Naive B cell (primary cell): ENCODE data around the gene SLC12A7. TPM values are rescaled to one million over a fixed set of nuclear protein-coding genes. Genes with fewer than 3 reads are reported as not detected.
"Not testable (repeated sequence)": the region's sequence is repeated elsewhere in the genome, so short reads cannot be mapped to it uniquely, and the experiment has no call there.

ENCODE experiments used
- ATAC-seq, 2 donors: fragments of 150-1000 bp; cut with Tn5 transposase; 2 replicates each; pipeline ENCODE4 v1.10.0; 2021; ENCODE audit warnings: low read depth in 2 of 2, mild to moderate bottlenecking in 2 of 2, moderate library complexity in 2 of 2
- DNase-seq: peaks from one replicate; pipeline ENCODE4 v3.0.0; 2022
- H3K27ac Mint-ChIP-seq, 6 donors: one replicate each; pipeline ENCODE4 v1.8.0; 2020 to 2022; ENCODE audit warnings: mild to moderate bottlenecking in 6 of 6, mixed read lengths in 6 of 6, moderate library complexity in 5 of 6, inconsistent platforms in 2 of 6
- H3K27me3 Mint-ChIP-seq, 3 donors: one replicate each; pipeline ENCODE4 v1.8.0; 2021 to 2022; ENCODE audit warnings: mixed read lengths in 3 of 3, mild to moderate bottlenecking in 1 of 3
- H3K36me3 Mint-ChIP-seq, 2 donors: one replicate each; pipeline ENCODE4 v1.8.0; 2020 to 2022; ENCODE audit warnings: mixed read lengths in 2 of 2, inconsistent platforms in 1 of 2, mild to moderate bottlenecking in 1 of 2
- H3K4me1 Mint-ChIP-seq, 3 donors: one replicate each; pipeline ENCODE4 v1.8.0; 2020 to 2022; ENCODE audit warnings: mixed read lengths in 3 of 3, inconsistent platforms in 1 of 3, mild to moderate bottlenecking in 1 of 3, moderate library complexity in 1 of 3
- H3K4me3 Mint-ChIP-seq, 8 donors: one replicate each; pipeline ENCODE4 v1.8.0; 2020 to 2022; ENCODE audit warnings: mild to moderate bottlenecking in 8 of 8, mixed read lengths in 8 of 8, moderate library complexity in 8 of 8, inconsistent platforms in 2 of 8
- H3K9me3 Mint-ChIP-seq, 7 donors: one replicate each; pipeline ENCODE4 v1.8.0; 2020 to 2022; ENCODE audit warnings: mixed read lengths in 7 of 7, mild to moderate bottlenecking in 5 of 7, inconsistent platforms in 2 of 7, moderate library complexity in 1 of 7
- polyA plus RNA-seq, 6 donors: library from polyadenylated mRNA; unstranded; fragments of 300-500 nt; fragmentation: Illumina TruSeq; gene quantifications; one replicate each; pipeline ENCODE4 v1.2.3, GENCODE V29; 2021; ENCODE audit warnings: low read depth in 6 of 6

The SLC12A7 gene
- polyA plus RNA-seq, 6 donors from 2014 or later, result 1.9 to 15.6 (median 5.8) TPM

- no peak overlapping the region for H3K27ac Mint-ChIP-seq
- H3K4me1 Mint-ChIP-seq, result peaks cover 0 to 6% (median 3%) of the 10 kb centered on the region in 3 donors
- no peak for DNase-seq
- ATAC-seq, result no peak
- peaks cover 4 to 23% (median 18%) of the 10 kb centered on the region in 3 donors for H3K27me3 Mint-ChIP-seq
- H3K36me3 Mint-ChIP-seq, result no peaks in the 10 kb centered on the region
- H3K4me3 Mint-ChIP-seq, result no peak overlapping the region
- peaks cover 0 to 5% (median 0%) of the 10 kb centered on the region in 7 donors for H3K9me3 Mint-ChIP-seq
Observed at GRCh38 chr5:1032551-1033027, 79.3 kb downstream of the SLC12A7 start.

- Mint-ChIP-seq H3K27me3 (peaks cover 4 to 23% (median 18%) of the 10 kb centered on the region in 3 donors), H3K36me3 (no peaks in the 10 kb centered on the region), H3K4me1 (peaks cover 0 to 6% (median 3%) of the 10 kb centered on the region in 3 donors), H3K4me3 (peak overlapping the region in 1 of 8 donors; percentile 47), H3K9me3 (peaks cover 0 to 5% (median 0%) of the 10 kb centered on the region in 7 donors), H3K27ac (peak overlapping the region in 1 of 6 donors; percentile 33)
- ATAC-seq (no peak), DNase-seq (no peak)
Observed at GRCh38 chr5:1032011-1032410, 79.9 kb downstream of the SLC12A7 start.

- Mint-ChIP-seq H3K4me1 (peaks cover 0 to 6% (median 3%) of the 10 kb centered on the region in 3 donors), H3K4me3 (no peak overlapping the region), H3K27me3 (peaks cover 4 to 18% (median 12%) of the 10 kb centered on the region in 3 donors), H3K9me3 (peaks cover 0 to 5% (median 0%) of the 10 kb centered on the region in 7 donors), H3K36me3 (no peaks in the 10 kb centered on the region), H3K27ac (no peak overlapping the region)
- ATAC-seq, result no peak
- DNase-seq, result no peak
Observed at GRCh38 chr5:1031306-1031959, 80.4 kb downstream of the SLC12A7 start.

GRCh38 chr5:1030801-1031271 lies 81.0 kb downstream of the SLC12A7 start:
- no peak overlapping the region for H3K4me3 Mint-ChIP-seq
- no peak for ATAC-seq
- H3K9me3 Mint-ChIP-seq, result peaks cover 0 to 5% (median 0%) of the 10 kb centered on the region in 7 donors
- DNase-seq, result no peak
- no peak overlapping the region for H3K27ac Mint-ChIP-seq
- peaks cover 0 to 6% (median 3%) of the 10 kb centered on the region in 3 donors for H3K4me1 Mint-ChIP-seq
- H3K27me3 Mint-ChIP-seq, result peaks cover 4 to 17% (median 10%) of the 10 kb centered on the region in 3 donors
- H3K36me3 Mint-ChIP-seq, result no peaks in the 10 kb centered on the region

- H3K9me3 Mint-ChIP-seq, result peaks cover 0 to 4% (median 0%) of the 10 kb centered on the region in 7 donors
- H3K36me3 Mint-ChIP-seq, result no peaks in the 10 kb centered on the region
- H3K27me3 Mint-ChIP-seq, result peaks cover 2 to 14% (median 7%) of the 10 kb centered on the region in 3 donors
- H3K4me3 Mint-ChIP-seq, result no peak overlapping the region
- no peak overlapping the region for H3K27ac Mint-ChIP-seq
- H3K4me1 Mint-ChIP-seq, result peaks cover 0 to 5% (median 3%) of the 10 kb centered on the region in 3 donors
- DNase-seq (no peak), ATAC-seq (no peak)
Observed at GRCh38 chr5:1029945-1030625, 81.8 kb downstream of the SLC12A7 start.

GRCh38 chr5:1029282-1029944 lies 82.5 kb downstream of the SLC12A7 start:
- H3K9me3 Mint-ChIP-seq, result no peaks in the 10 kb centered on the region
- H3K36me3 Mint-ChIP-seq, result no peaks in the 10 kb centered on the region
- no peak overlapping the region for H3K4me3 Mint-ChIP-seq
- no peak for DNase-seq
- peaks cover 0 to 9% (median under 1%) of the 10 kb centered on the region in 3 donors for H3K27me3 Mint-ChIP-seq
- ATAC-seq, result no peak
- H3K4me1 Mint-ChIP-seq, result no peaks in the 10 kb centered on the region
- no peak overlapping the region for H3K27ac Mint-ChIP-seq

- DNase-seq, result no peak
- no peaks in the 10 kb centered on the region for H3K36me3 Mint-ChIP-seq
- peaks cover 0 to 9% (median 0%) of the 10 kb centered on the region in 3 donors for H3K27me3 Mint-ChIP-seq
Observed at GRCh38 chr5:1028481-1029281, 83.2 kb downstream of the SLC12A7 start.

GRCh38 chr5:1027631-1028441 lies 84.0 kb downstream of the SLC12A7 start:
- no peaks in the 10 kb centered on the region for H3K4me1 Mint-ChIP-seq
- H3K36me3 Mint-ChIP-seq, result no peaks in the 10 kb centered on the region
- H3K4me3 Mint-ChIP-seq, result no peak overlapping the region
- no peaks in the 10 kb centered on the region for H3K9me3 Mint-ChIP-seq
- H3K27me3 Mint-ChIP-seq, result peaks cover 0 to 9% (median 0%) of the 10 kb centered on the region in 3 donors
- ATAC-seq (no peak), DNase-seq (no peak)
- H3K27ac Mint-ChIP-seq, result no peak overlapping the region

More at GRCh38 chr5:1028481-1029281, 83.2 kb downstream of the SLC12A7 start:
- no peak for ATAC-seq
- Mint-ChIP-seq H3K4me1 (no peaks in the 10 kb centered on the region), H3K9me3 (no peaks in the 10 kb centered on the region), H3K27ac (peak overlapping the region in 1 of 6 donors; percentile 56), H3K4me3 (no peak overlapping the region)

- no peaks in the 10 kb centered on the region for H3K9me3 Mint-ChIP-seq
Observed at GRCh38 chr5:1026700-1027621, 84.9 kb downstream of the SLC12A7 start.

GRCh38 chr5:1021969-1022336 lies 89.9 kb downstream of the SLC12A7 start:
- not testable (repeated sequence) for ATAC-seq, H3K36me3 Mint-ChIP-seq, H3K4me3 Mint-ChIP-seq, H3K9me3 Mint-ChIP-seq, H3K27ac Mint-ChIP-seq, H3K4me1 Mint-ChIP-seq, H3K27me3 Mint-ChIP-seq, DNase-seq

More at GRCh38 chr5:1026700-1027621, 84.9 kb downstream of the SLC12A7 start:
- DNase-seq (no peak), ATAC-seq (no peak)
- Mint-ChIP-seq H3K4me1 (no peaks in the 10 kb centered on the region), H3K27ac (no peak overlapping the region), H3K27me3 (peaks cover 0 to 9% (median 0%) of the 10 kb centered on the region in 3 donors), H3K36me3 (no peaks in the 10 kb centered on the region), H3K4me3 (no peak overlapping the region)

GRCh38 chr5:1021136-1021968 lies 90.5 kb downstream of the SLC12A7 start:
- no peak for DNase-seq
- Mint-ChIP-seq H3K27me3 (no peaks in the 10 kb centered on the region), H3K9me3 (no peaks in the 10 kb centered on the region), H3K36me3 (no peaks in the 10 kb centered on the region), H3K4me3 (no peak overlapping the region), H3K4me1 (no peaks in the 10 kb centered on the region), H3K27ac (no peak overlapping the region)
- no peak for ATAC-seq
